Measurements from ENCODE around the gene ROR1. TPM values are rescaled to one million over a fixed set of nuclear protein-coding genes. Genes with fewer than 3 reads are reported as not detected.
A peak's percentile ranks its signal among the peaks of the same experiment; 100 is the strongest.

Gene ROR1
- total RNA-seq, 1 experiment from 2014 or later, result 37.2 TPM

- H3K4me1 Mint-ChIP-seq (ENCODE audit: low read depth, unreplicated experiment), result peaks cover 12% of the 10 kb centered on the region
- BruUV-seq (replicated peaks), result no TSS peak
- CTCF ChIA-PET, result no interaction called here
These were observed 3.4 kb upstream of the ROR1 start for GRCh38 chr1:63770381-63770780.

GRCh38 chr1:63772201-63772600 lies 1.6 kb upstream of the ROR1 start:
- peaks cover 12% of the 10 kb centered on the region for H3K4me1 Mint-ChIP-seq (ENCODE audit: low read depth, unreplicated experiment)
- ChIA-PET CTCF (interaction anchor here (2.4 kb wide), 1 partner anchor 80 kb away, joined by 9 read pairs; no protein-coding TSS in a partner anchor), POLR2A (no interaction called here)
- Histone ChIP-seq H3K4me3 (ENCODE audit: low read depth, low read length) (no peak overlapping the region), H3K4me1 (peaks cover 13% of the 10 kb centered on the region), H3K36me3 (ENCODE audit: control insufficient read depth, insufficient read depth, low read length) (no peaks in the 10 kb centered on the region), H3K9me3 (no peaks in the 10 kb centered on the region), H3K27me3 (replicated peaks; ENCODE audit: control insufficient read depth, insufficient read depth, low read length) (no peaks in the 10 kb centered on the region)
- DNase-seq, result no peak
- no peak for TF ChIP-seq CTCF (IDR thresholded peaks at IDR 0.05; ENCODE audit: insufficient read depth in 1 of 2, low read depth in 1 of 2, low read length in 1 of 2, severe bottlenecking in 1 of 2, unreplicated experiment in 1 of 2)
- intact Hi-C loops (cut with micrococcal nuclease; ENCODE audit: unreplicated experiment), result loop anchor here (5.0 to 10.0 kb wide), 4 partner anchors 55 to 470 kb away; no protein-coding TSS in a partner anchor
- H3K27me3 Mint-ChIP-seq (ENCODE audit: insufficient read depth, unreplicated experiment), result no peaks in the 10 kb centered on the region
- H3K4me3 Mint-ChIP-seq (ENCODE audit: unreplicated experiment), result no peak overlapping the region
- no peaks in the 10 kb centered on the region for H3K9me3 Mint-ChIP-seq (ENCODE audit: unreplicated experiment)
- H3K36me3 Mint-ChIP-seq (ENCODE audit: insufficient read depth, unreplicated experiment), result no peaks in the 10 kb centered on the region
- no TSS peak for BruUV-seq (replicated peaks)
- H3K27ac Mint-ChIP-seq (ENCODE audit: unreplicated experiment), result no peak overlapping the region

More at GRCh38 chr1:63770381-63770780, 3.4 kb upstream of the ROR1 start:
- Mint-ChIP-seq H3K9me3 (ENCODE audit: unreplicated experiment) (no peaks in the 10 kb centered on the region), H3K4me3 (ENCODE audit: unreplicated experiment) (no peak overlapping the region), H3K36me3 (ENCODE audit: insufficient read depth, unreplicated experiment) (no peaks in the 10 kb centered on the region), H3K27ac (ENCODE audit: unreplicated experiment) (no peak overlapping the region), H3K27me3 (ENCODE audit: insufficient read depth, unreplicated experiment) (no peaks in the 10 kb centered on the region)
- H3K36me3 ChIP-seq (ENCODE audit: control insufficient read depth, insufficient read depth, low read length), result no peaks in the 10 kb centered on the region
- intact Hi-C loops (cut with micrococcal nuclease; ENCODE audit: unreplicated experiment), result loop anchor here (5.0 to 10.0 kb wide), 4 partner anchors 53 to 472 kb away; no protein-coding TSS in a partner anchor
- no peak for DNase-seq
- H3K4me1 ChIP-seq, result peaks cover 8% of the 10 kb centered on the region; the same call in 1 of the 2 replicates
- TF ChIP-seq CTCF (IDR thresholded peaks at IDR 0.05; ENCODE audit: insufficient read depth in 1 of 2, low read depth in 1 of 2, low read length in 1 of 2, severe bottlenecking in 1 of 2, unreplicated experiment in 1 of 2), result no peak
- POLR2A ChIA-PET, result no interaction called here
- H3K27me3 ChIP-seq (replicated peaks; ENCODE audit: control insufficient read depth, insufficient read depth, low read length), result no peaks in the 10 kb centered on the region
- H3K9me3 ChIP-seq, result no peaks in the 10 kb centered on the region
- no peak overlapping the region for H3K4me3 ChIP-seq (ENCODE audit: low read depth, low read length)

- peaks cover 13% of the 10 kb centered on the region for H3K4me1 ChIP-seq
- H3K9me3 ChIP-seq, result no peaks in the 10 kb centered on the region
- H3K27me3 ChIP-seq (replicated peaks; ENCODE audit: control insufficient read depth, insufficient read depth, low read length), result no peaks in the 10 kb centered on the region
- Mint-ChIP-seq H3K4me3 (ENCODE audit: unreplicated experiment) (peak overlapping the region; percentile 91), H3K4me1 (ENCODE audit: low read depth, unreplicated experiment) (peaks cover 12% of the 10 kb centered on the region), H3K27me3 (ENCODE audit: insufficient read depth, unreplicated experiment) (no peaks in the 10 kb centered on the region), H3K9me3 (ENCODE audit: unreplicated experiment) (no peaks in the 10 kb centered on the region), H3K36me3 (ENCODE audit: insufficient read depth, unreplicated experiment) (no peaks in the 10 kb centered on the region), H3K27ac (ENCODE audit: unreplicated experiment) (no peak overlapping the region)
- CTCF ChIA-PET, result interaction anchor here (1.3 to 2.4 kb wide), 4 partner anchors 81 to 391 kb away, joined by 5 to 9 read pairs (median 7); no protein-coding TSS in a partner anchor
- no peak overlapping the region for H3K4me3 ChIP-seq (ENCODE audit: low read depth, low read length)
- intact Hi-C loops (cut with micrococcal nuclease; ENCODE audit: unreplicated experiment), result loop anchor here (1.0 to 10.0 kb wide), 5 partner anchors 56 to 469 kb away; no protein-coding TSS in a partner anchor
- DNase-seq, result no peak
- POLR2A ChIA-PET, result interaction anchor here (0.6 to 1.1 kb wide), 2 partner anchors 55 to 210 kb away, joined by 3 to 5 read pairs; no protein-coding TSS in a partner anchor
- no peak for TF ChIP-seq CTCF (IDR thresholded peaks at IDR 0.05; ENCODE audit: insufficient read depth in 1 of 2, low read depth in 1 of 2, low read length in 1 of 2, severe bottlenecking in 1 of 2, unreplicated experiment in 1 of 2)
- no TSS peak for BruUV-seq (replicated peaks)
- no peaks in the 10 kb centered on the region for H3K36me3 ChIP-seq (ENCODE audit: control insufficient read depth, insufficient read depth, low read length)
These were observed 941 bp upstream of the ROR1 start for GRCh38 chr1:63772876-63773275.

Data from Caco-2 (cell line).